Loucy (cell line): ENCODE data around the gene GOSR1.

Experiments
- H2AFZ ChIP-seq: fragments of 200-600 bp; sonication (generic); 2 replicates; pipeline ENCODE4 v1.6.0; 2016; ENCODE audit warnings: antibody characterized with exemption, mild to moderate bottlenecking, low read length, moderate library complexity
- H3F3A ChIP-seq: fragments of 200-600 bp; 2 replicates; pipeline ENCODE4 v1.6.0; 2016; ENCODE audit warnings: antibody characterized with exemption, low read depth, mild to moderate bottlenecking
- H3K27me3 ChIP-seq: fragments of 200-600 bp; sonication (generic); 2 replicates; pipeline ENCODE4 v1.6.1; 2014; ENCODE audit warnings: low read length, mild to moderate bottlenecking; ENCODE audit not compliant: insufficient read depth, poor library complexity, severe bottlenecking
- H3K36me3 ChIP-seq: fragments of 200-600 bp; sonication (generic); 2 replicates; pipeline ENCODE4 v1.6.1; 2016; ENCODE audit warnings: low read length; ENCODE audit not compliant: insufficient read depth
- H3K4me1 ChIP-seq: fragments of 200-600 bp; sonication (generic); 2 replicates; pipeline ENCODE4 v1.5.1; 2014; ENCODE audit warnings: low read length, mild to moderate bottlenecking; ENCODE audit not compliant: insufficient read depth, poor library complexity, severe bottlenecking
- H3K4me2 ChIP-seq: fragments of 200-600 bp; sonication (generic); 2 replicates; pipeline ENCODE4 v1.6.0; 2014; ENCODE audit warnings: antibody characterized with exemption, low read length, low read depth, mild to moderate bottlenecking; ENCODE audit not compliant: poor library complexity, severe bottlenecking
- H3K4me3 ChIP-seq: fragments of 200-600 bp; sonication (generic); 2 replicates; pipeline ENCODE4 v1.5.1; 2014; ENCODE audit warnings: low read length, mild to moderate bottlenecking, mixed read lengths; ENCODE audit not compliant: poor library complexity, severe bottlenecking
- H3K79me2 ChIP-seq: fragments of 200-600 bp; sonication (generic); 2 replicates; pipeline ENCODE4 v1.6.1; 2014; ENCODE audit warnings: low read length; ENCODE audit not compliant: insufficient read depth
- H3K9ac ChIP-seq: fragments of 200-600 bp; sonication (generic); 2 replicates; pipeline ENCODE4 v1.6.0; 2014; ENCODE audit warnings: mild to moderate bottlenecking, low read depth, low read length, moderate library complexity; ENCODE audit not compliant: poor library complexity, severe bottlenecking
- H3K9me2 ChIP-seq: fragments of 200-600 bp; sonication (generic); replicated peaks from 2 replicates; pipeline ENCODE4 v1.6.1; 2016; ENCODE audit warnings: low read depth, low read length, mixed read lengths
- H3K9me3 ChIP-seq: fragments of 200-600 bp; sonication (generic); 2 replicates; pipeline ENCODE4 v1.6.1; 2014; ENCODE audit warnings: mild to moderate bottlenecking, antibody characterized with exemption, low read length, low read depth; ENCODE audit not compliant: insufficient read depth
- H4K20me1 ChIP-seq: fragments of 200-600 bp; sonication (generic); 2 replicates; pipeline ENCODE4 v1.6.0; 2014; ENCODE audit warnings: antibody characterized with exemption, low read length, mild to moderate bottlenecking; ENCODE audit not compliant: insufficient read depth, poor library complexity, severe bottlenecking
- EZH2phosphoT487 ChIP-seq: fragments of 200-600 bp; IDR thresholded peaks from 2 replicates; pipeline ENCODE4 v1.6.1; 2018; ENCODE audit warnings: antibody characterized with exemption, mild to moderate bottlenecking, moderate library complexity, borderline replicate concordance
- TF ChIP-seq, protein P1 (sequence below): fragments of 200-600 bp; sonication (generic); conservative IDR thresholded peaks from 2 replicates; pipeline ENCODE4 v1.5.1; 2014; ENCODE audit warnings: mild to moderate bottlenecking, antibody characterized with exemption, low read length

GOSR1 gene

DNA sequence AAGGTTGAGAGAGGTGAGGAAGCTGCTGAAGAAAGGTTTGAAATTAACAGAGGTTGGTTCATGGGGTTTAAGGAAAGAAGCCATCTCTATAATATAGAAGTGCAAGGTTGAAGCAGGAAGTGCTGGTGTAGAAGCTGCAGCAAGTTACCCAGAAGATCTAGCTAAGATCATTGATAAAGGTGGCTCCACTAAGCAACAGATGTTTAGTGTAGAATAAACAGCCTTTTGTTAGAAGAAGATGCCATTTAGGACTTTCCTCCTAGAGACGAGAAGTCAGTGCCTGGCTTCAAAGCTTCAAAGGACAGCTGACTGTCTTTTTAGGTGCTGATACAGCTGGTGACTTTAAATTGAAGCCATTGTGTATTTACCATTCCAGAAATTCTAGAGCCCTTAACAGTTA lies 29.3 kb downstream of the GOSR1 start:
- Histone ChIP-seq H3K9me3 (no peaks in the 10 kb centered on the region), H3K27me3 (no peaks in the 10 kb centered on the region), H3K79me2 (0 out of 2 replicates have a peak, but pooled peaks cover 4% of the 10 kb centered on the region), H2AFZ (no peak overlapping the region), H3K4me2 (no peak overlapping the region), H3K36me3 (peaks cover 42% of the 10 kb centered on the region), H3K4me1 (no peaks in the 10 kb centered on the region), H3K9ac (no peak overlapping the region), H3F3A (no peaks in the 10 kb centered on the region), H3K9me2 (no peaks in the 10 kb centered on the region), H4K20me1 (no peaks in the 10 kb centered on the region), H3K4me3 (no peak overlapping the region)
- TF ChIP-seq, protein P1, sequence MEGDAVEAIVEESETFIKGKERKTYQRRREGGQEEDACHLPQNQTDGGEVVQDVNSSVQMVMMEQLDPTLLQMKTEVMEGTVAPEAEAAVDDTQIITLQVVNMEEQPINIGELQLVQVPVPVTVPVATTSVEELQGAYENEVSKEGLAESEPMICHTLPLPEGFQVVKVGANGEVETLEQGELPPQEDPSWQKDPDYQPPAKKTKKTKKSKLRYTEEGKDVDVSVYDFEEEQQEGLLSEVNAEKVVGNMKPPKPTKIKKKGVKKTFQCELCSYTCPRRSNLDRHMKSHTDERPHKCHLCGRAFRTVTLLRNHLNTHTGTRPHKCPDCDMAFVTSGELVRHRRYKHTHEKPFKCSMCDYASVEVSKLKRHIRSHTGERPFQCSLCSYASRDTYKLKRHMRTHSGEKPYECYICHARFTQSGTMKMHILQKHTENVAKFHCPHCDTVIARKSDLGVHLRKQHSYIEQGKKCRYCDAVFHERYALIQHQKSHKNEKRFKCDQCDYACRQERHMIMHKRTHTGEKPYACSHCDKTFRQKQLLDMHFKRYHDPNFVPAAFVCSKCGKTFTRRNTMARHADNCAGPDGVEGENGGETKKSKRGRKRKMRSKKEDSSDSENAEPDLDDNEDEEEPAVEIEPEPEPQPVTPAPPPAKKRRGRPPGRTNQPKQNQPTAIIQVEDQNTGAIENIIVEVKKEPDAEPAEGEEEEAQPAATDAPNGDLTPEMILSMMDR: no peak
- no peak for TF ChIP-seq EZH2phosphoT487

DNA sequence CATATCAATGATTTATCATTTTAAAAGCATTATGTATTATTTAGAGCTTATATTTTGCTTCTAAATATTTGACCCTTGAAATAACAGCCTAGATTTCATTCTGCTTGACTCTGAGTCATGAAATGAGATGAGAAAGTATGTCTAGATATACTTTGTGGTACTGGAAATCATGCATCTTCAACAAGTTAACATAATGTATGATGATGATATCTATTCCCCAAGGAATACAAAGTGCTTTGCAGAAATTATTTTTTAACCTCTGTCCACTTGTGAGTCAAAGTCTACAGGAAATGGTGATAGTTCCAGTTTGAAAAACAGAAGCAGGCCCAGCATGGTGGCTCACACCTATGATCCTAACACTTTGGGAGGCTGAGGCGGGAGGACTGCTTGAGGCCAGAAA lies 36.1 kb downstream of the GOSR1 start:
- peaks cover 55% of the 10 kb centered on the region for H3K36me3 ChIP-seq
- TF ChIP-seq, protein P1: no peak
- TF ChIP-seq EZH2phosphoT487: no peak

DNA sequence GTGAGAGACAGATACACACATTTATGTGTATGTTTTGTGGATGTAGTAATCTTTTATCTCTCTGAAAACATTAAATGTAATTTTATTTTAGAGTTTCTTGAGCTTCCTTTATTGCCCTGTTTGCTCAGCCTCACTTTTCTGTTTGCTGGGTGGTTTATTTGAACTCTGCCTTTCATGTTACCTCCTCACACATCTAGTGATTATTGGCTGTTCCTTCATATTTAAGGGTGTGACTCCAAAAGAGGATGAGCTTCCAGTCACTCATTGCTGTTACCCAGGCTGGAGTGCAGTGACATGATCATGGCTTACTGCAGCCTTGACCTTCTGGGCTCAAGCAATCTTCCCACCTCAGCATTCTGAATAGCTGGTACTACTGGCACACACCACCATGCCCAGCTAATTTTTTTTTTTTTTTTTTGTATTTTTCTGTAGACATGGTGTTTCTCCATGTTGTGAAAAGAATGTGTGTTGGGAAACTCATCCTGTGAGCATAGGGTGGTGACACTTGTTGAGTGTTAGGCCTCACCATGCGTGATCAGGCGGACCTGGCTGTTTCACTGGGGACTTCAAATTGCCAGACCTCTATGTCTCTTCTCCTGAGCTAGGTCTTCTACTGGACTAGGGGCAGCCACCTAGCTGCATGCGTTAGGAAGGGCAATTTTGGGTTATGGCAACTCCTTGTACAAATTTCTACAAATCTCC lies 37.8 kb downstream of the GOSR1 start:
- H3K9ac ChIP-seq: no peak overlapping the region
- no peak overlapping the region for H3K4me3 ChIP-seq
- H3K4me2 ChIP-seq: no peak overlapping the region
- no peaks in the 10 kb centered on the region for H3K27me3 ChIP-seq
- no peaks in the 10 kb centered on the region for H3K9me3 ChIP-seq
- no peaks in the 10 kb centered on the region for H3F3A ChIP-seq
- TF ChIP-seq, protein P1: no peak
- TF ChIP-seq EZH2phosphoT487: no peak
- H3K79me2 ChIP-seq: no peaks in the 10 kb centered on the region
- no peaks in the 10 kb centered on the region for H3K4me1 ChIP-seq
- H2AFZ ChIP-seq: no peak overlapping the region
- H3K36me3 ChIP-seq: peaks cover 61% of the 10 kb centered on the region
- no peaks in the 10 kb centered on the region for H4K20me1 ChIP-seq
- H3K9me2 ChIP-seq: no peaks in the 10 kb centered on the region

More for the DNA sequence above, 36.1 kb downstream of the GOSR1 start:
- Histone ChIP-seq H4K20me1 (no peaks in the 10 kb centered on the region), H3K4me1 (no peaks in the 10 kb centered on the region), H3F3A (no peaks in the 10 kb centered on the region), H3K9me3 (no peaks in the 10 kb centered on the region), H3K9me2 (no peaks in the 10 kb centered on the region), H3K9ac (no peak overlapping the region), H3K4me2 (no peak overlapping the region), H2AFZ (no peak overlapping the region), H3K79me2 (no peaks in the 10 kb centered on the region), H3K27me3 (no peaks in the 10 kb centered on the region), H3K4me3 (no peak overlapping the region)
